K562 (cell line): Measurements from ENCODE around the gene ZMIZ1. TPM values are rescaled to one million over a fixed set of nuclear protein-coding genes. Genes with fewer than 3 reads are reported as not detected.
"Not testable (repeated sequence)": the region's sequence is repeated elsewhere in the genome, so short reads cannot be mapped to it uniquely, and the experiment has no call there.

Source experiments
- ATAC-seq: fragments of 200-7000 bp; cut with Tn5 transposase; 3 replicates; pipeline ENCODE4 v1.9.1; 2020; ENCODE audit warnings: moderate library complexity
- BruUV-seq: library from RNA; stranded (reverse); fragments of 400-500 nt; replicated peaks from 2 replicates; lab custom pipeline; 2021; lab: Mats Ljungman, UMichigan
- CTCF ChIA-PET: fragments of 300-600 bp; formaldehyde crosslinking; extraction: SDS; loops from one replicate; lab custom pipeline; 2021; ENCODE audit warnings: low intra/inter-chr PET ratio; lab: Yijun Ruan, JAX
- POLR2A ChIA-PET: fragments of 300-600, 350-650 bp; sonication (Branson Sonifier 250); formaldehyde crosslinking; extraction: SDS; loops from one replicate; lab custom pipeline; 2021; ENCODE audit warnings: antibody characterized with exemption, inconsistent platforms; lab: Yijun Ruan, JAX
- DNase-seq, 4 experiments: peaks; one replicate each; pipeline versions ENCODE4 v3.0.0 to v3.0.0-alpha.2; 2011 to 2018; ENCODE audit warnings: low spot score in 3 of 4, mixed read lengths in 3 of 4; ENCODE audit errors: extremely low read depth in 1 of 4
- FAIRE-seq: peaks from 2 replicates; lab custom pipeline; 2011; peaks lifted over from hg19 to GRCh38; lab: Jason Lieb, UNC
- H2AFZ ChIP-seq: 2 replicates; pipeline ENCODE4 v1.6.0; 2011; ENCODE audit warnings: low read depth, low read length, control low read depth, inconsistent platforms
- H3K27ac ChIP-seq: fragments of 200-600 bp; 3 replicates; pipeline ENCODE4 v1.8.0; 2011; ENCODE audit warnings: low read depth, mild to moderate bottlenecking, control low read depth, inconsistent platforms, low read length, moderate library complexity, mixed read lengths; ENCODE audit errors: extremely low read depth
- H3K27me3 ChIP-seq, 2 experiments: fragments of 300-600 bp in 1 of 2; 2 replicates in 1 of 2; 3 replicates in 1 of 2; pipeline versions ENCODE4 v1.6.0 to v1.8.0; 2011; ENCODE audit warnings: inconsistent platforms in 2 of 2, low read length in 2 of 2, mild to moderate bottlenecking in 1 of 2, mixed read lengths in 1 of 2, moderate library complexity in 1 of 2; ENCODE audit not compliant: control insufficient read depth in 2 of 2, insufficient read depth in 2 of 2
- H3K36me3 ChIP-seq: fragments of 300-600 bp; 3 replicates; pipeline ENCODE4 v1.8.0; 2011; ENCODE audit warnings: mild to moderate bottlenecking, low read length, inconsistent platforms; ENCODE audit not compliant: control insufficient read depth, insufficient read depth
- H3K4me1 ChIP-seq, 2 experiments: fragments of 200-600 bp in 1 of 2; replicated peaks in 1 of 2; 2 replicates in 1 of 2; 3 replicates in 1 of 2; pipeline versions ENCODE4 v1.5.1 to v1.8.0; 2011; ENCODE audit warnings: inconsistent platforms in 2 of 2, low read length in 2 of 2, mild to moderate bottlenecking in 1 of 2, mixed read lengths in 1 of 2, moderate library complexity in 1 of 2; ENCODE audit not compliant: control insufficient read depth in 2 of 2, insufficient read depth in 2 of 2
- H3K4me2 ChIP-seq: 2 replicates; pipeline ENCODE4 v1.6.1; 2011; ENCODE audit warnings: low read length, control low read depth, inconsistent platforms, mixed read lengths; ENCODE audit not compliant: insufficient read depth
- H3K4me3 ChIP-seq: fragments of 200-600 bp; sonication (generic), shearing (Covaris generic); 2 replicates; pipeline ENCODE4 v1.5.1; 2016; ENCODE audit warnings: control low read depth, inconsistent platforms
- H3K79me2 ChIP-seq: fragments of 200-600 bp; 3 replicates; pipeline ENCODE4 v1.8.0; 2011; ENCODE audit warnings: low read length, inconsistent platforms; ENCODE audit not compliant: control insufficient read depth, insufficient read depth
- H3K9ac ChIP-seq, 2 experiments: 2 replicates each; pipeline versions ENCODE4 v1.6.0 to v1.6.1; 2011; ENCODE audit warnings: low read depth in 2 of 2, low read length in 2 of 2, control low read depth in 1 of 2, inconsistent platforms in 1 of 2, mild to moderate bottlenecking in 1 of 2, mixed read lengths in 1 of 2; ENCODE audit not compliant: insufficient read depth in 1 of 2
- H3K9me1 ChIP-seq: one replicate; pipeline ENCODE4 v1.6.0; 2011; ENCODE audit warnings: inconsistent platforms, mild to moderate bottlenecking, low read length, moderate library complexity; ENCODE audit not compliant: control insufficient read depth, insufficient read depth
- H3K9me3 ChIP-seq: replicated peaks from 2 replicates; pipeline ENCODE4 v1.5.1; 2011; ENCODE audit warnings: low read depth, low read length, inconsistent platforms; ENCODE audit not compliant: control insufficient read depth, insufficient read depth
- H4K20me1 ChIP-seq: replicated peaks from 2 replicates; pipeline ENCODE4 v1.6.1; 2011; ENCODE audit warnings: low read length, inconsistent platforms, mixed read lengths; ENCODE audit not compliant: control insufficient read depth, insufficient read depth
- CBX3 ChIP-seq, 2 experiments: IDR thresholded peaks; 1 replicate in 1 of 2; 2 replicates in 1 of 2; pipeline ENCODE4 v1.6.1; 2012; ENCODE audit warnings: inconsistent platforms in 2 of 2, low read length in 2 of 2, borderline replicate concordance in 1 of 2, control low read depth in 1 of 2
- ESRRB ChIP-seq: fragments of 250-450 bp; sonication (Bioruptor Pico); IDR thresholded peaks from 2 replicates; pipeline ENCODE4 v1.5.0; 2020; ENCODE audit warnings: mild to moderate bottlenecking, moderate library complexity, borderline replicate concordance
- FOSL1 ChIP-seq: fragments of 200-800 bp; sonication (Bioruptor generic); conservative IDR thresholded peaks from 2 replicates; pipeline ENCODE4 v1.6.1; 2016; ENCODE audit warnings: missing genetic modification characterization, missing compliant biosample characterization
- RBM25 ChIP-seq: fragments of 200-400 bp; formaldehyde crosslinking; IDR thresholded peaks from 2 replicates; pipeline ENCODE4 v1.6.1; 2018; ENCODE audit warnings: low read length, low read depth, moderate library complexity; ENCODE audit not compliant: severe bottlenecking
- ZNF146 ChIP-seq: IDR thresholded peaks from one replicate; pipeline ENCODE4 v1.6.1; 2018; ENCODE audit warnings: missing compliant biosample characterization; ENCODE audit not compliant: unreplicated experiment
- WGBS: fragments of 100-300 bp; shearing (Covaris generic); methylation state at CpG from one replicate; pipeline ENCODE4 v1.1.6; 2016; ENCODE audit warnings: low coverage, mixed read lengths; ENCODE audit not compliant: insufficient coverage; ENCODE audit errors: missing lambda C conversion rate; 5-methylcytosine and 5-hydroxymethylcytosine counted together
- in situ Hi-C: fragments of 300-500 bp; cut with MboI; formaldehyde crosslinking; loops from 4 replicates; pipeline ENCODE4 v1.15.0; 2018; ENCODE audit warnings: inconsistent platforms, mixed read lengths
- intact Hi-C: fragments of 100-400 bp; cut with micrococcal nuclease; formaldehyde crosslinking; loops from 2 replicates; pipeline ENCODE4 v1.14.2; 2022
- polyA plus RNA-seq, 8 experiments: library from polyadenylated mRNA; depleted of rRNA in 4 of 8; stranded (reverse) in 5 of 8; unstranded in 3 of 8; fragments of >200 nt; fragmentation: Nextera tagmentation in 2 of 8; fragmentation: Illumina TruSeq in 1 of 8; extraction: Ambion mirVana in 2 of 8; extraction: Trizol in 1 of 8; gene quantifications; 2 replicates each; pipeline versions ENCODE4 v1.2.1 to v1.2.3, GENCODE V29; 2011 to 2014; ENCODE audit warnings: inconsistent platforms in 1 of 8, missing spikeins in 1 of 8
- total RNA-seq, 7 experiments: library from RNA; depleted of rRNA in 6 of 7; stranded (reverse); fragments of >200 nt in 6 of 7; fragmentation: Illumina TruSeq in 2 of 7; extraction: Trizol in 2 of 7; gene quantifications; 2 replicates each; pipeline versions ENCODE4 v1.2.1 to v1.2.3, GENCODE V29; 2011 to 2021; ENCODE audit warnings: low replicate concordance in 1 of 7
- TF ChIP-seq, protein P1 (sequence below), 2 experiments: fragments of 450-650 bp in 1 of 2; sonication (generic) in 1 of 2; formaldehyde crosslinking in 1 of 2; IDR thresholded peaks in 1 of 2; conservative IDR thresholded peaks in 1 of 2; 2 replicates each; pipeline versions ENCODE4 v1.6.1 to v1.8.1; 2016 to 2023; ENCODE audit warnings: mild to moderate bottlenecking in 2 of 2, moderate library complexity in 2 of 2, inconsistent platforms in 1 of 2, missing genetic modification reagents in 1 of 2
- TF ChIP-seq, protein P2 (sequence below): fragments of 450-650 bp; IDR thresholded peaks from 2 replicates; pipeline ENCODE4 v1.7.1; 2018; ENCODE audit warnings: mild to moderate bottlenecking, low read depth; ENCODE audit not compliant: partially characterized antibody
- TF ChIP-seq, protein P3 (sequence below), 2 experiments: fragments of 200-800 bp in 1 of 2; sonication (Bioruptor generic) in 1 of 2; sonication (generic) in 1 of 2; formaldehyde crosslinking in 1 of 2; IDR thresholded peaks in 1 of 2; conservative IDR thresholded peaks in 1 of 2; 2 replicates each; pipeline versions ENCODE4 v1.5.0 to v1.6.1; 2016 to 2020; ENCODE audit warnings: missing compliant biosample characterization in 1 of 2, missing genetic modification characterization in 1 of 2, missing genetic modification reagents in 1 of 2

The ZMIZ1 gene
- total and polyA plus RNA-seq, 9 of the 15 experiments (the other 6 are each of a cell fraction or from before 2014, with no cell fraction given) = 1.0 to 37.3 (median 4.3) TPM

DNA sequence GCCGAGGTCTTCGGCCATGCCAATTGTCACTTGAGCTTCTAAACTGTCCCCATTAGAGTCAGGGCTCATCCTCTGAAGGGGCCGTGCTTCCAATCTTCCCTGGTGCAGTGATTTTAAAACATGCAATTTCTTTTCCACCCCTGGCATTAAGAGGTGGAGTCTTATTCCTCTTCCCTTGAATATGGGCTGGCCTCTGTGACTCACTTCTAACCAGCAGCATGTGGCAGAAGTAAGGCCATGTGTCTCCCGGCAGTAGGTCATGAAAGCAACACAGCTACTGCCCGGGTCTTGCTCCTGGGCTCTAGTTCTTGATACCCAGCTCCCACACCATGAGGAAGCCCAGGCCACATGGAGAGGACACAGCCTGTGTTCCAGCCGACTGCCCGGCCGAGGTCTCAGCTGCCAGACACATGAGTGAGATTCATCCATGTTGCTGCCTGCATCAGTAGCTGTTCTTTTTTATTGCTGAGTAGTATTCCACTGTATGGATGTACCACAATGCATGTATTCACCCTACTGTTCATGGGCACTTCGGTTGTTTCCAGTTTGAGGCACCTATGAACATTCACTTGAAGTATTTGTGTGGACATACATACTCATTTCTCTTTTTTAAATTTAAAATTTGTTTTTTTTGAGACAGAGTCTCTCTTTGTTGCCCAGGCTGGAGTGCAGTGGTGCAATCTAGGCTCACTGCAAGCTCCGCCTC lies 264.0 kb downstream of the ZMIZ1 start:
- CTCF ChIA-PET, H3K4me2 ChIP-seq: not testable (repeated sequence)

DNA sequence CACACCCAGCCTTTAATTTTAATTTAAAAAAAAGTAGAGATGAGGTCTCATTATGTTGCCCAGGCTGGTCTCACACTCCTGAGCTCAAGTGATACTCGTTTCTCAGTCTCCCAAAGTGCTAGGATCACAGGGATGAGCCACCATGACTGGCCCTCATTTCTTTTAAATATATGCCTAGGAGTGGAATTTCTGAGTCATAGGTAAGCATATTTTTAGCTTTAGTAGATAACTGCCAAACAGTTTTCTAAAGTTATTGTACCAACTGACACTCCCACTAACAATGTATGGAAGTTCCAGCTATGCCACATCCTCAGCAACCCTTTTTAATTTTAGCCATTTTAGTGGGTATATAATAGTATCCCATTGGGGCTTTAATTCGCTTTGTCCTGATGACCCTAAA lies 264.7 kb downstream of the ZMIZ1 start:
- FAIRE-seq = no peak
- Histone ChIP-seq H3K9ac (no peak overlapping the region), H3K27ac (no peak overlapping the region), H3K4me3 (no peak overlapping the region), H3K9me1 (no peaks in the 10 kb centered on the region), H3K36me3 (no peaks in the 10 kb centered on the region), H3K9me3 (no peaks in the 10 kb centered on the region), H3K27me3 (peaks cover 7 to 42% of the 10 kb centered on the region in 2 experiments), H3K4me2 (no peak overlapping the region), H4K20me1 (peaks cover 5% of the 10 kb centered on the region; the same call in 1 of the 2 replicates), H3K79me2 (no peaks in the 10 kb centered on the region), H2AFZ (no peak overlapping the region), H3K4me1 (no peaks in the 10 kb centered on the region)
- WGBS = 0% methylated on average over 2 of the region's 2 CpGs
- POLR2A ChIA-PET = interaction anchor here (0.6 to 3.1 kb wide), 5 partner anchors 10 to 1075 kb away, joined by 3 to 16 read pairs (median 4); partner anchors contain the start of gene PRXL2A
- BruUV-seq = no TSS peak
- intact Hi-C loops = no loop called here
- in situ Hi-C loops = no loop called here
- CTCF ChIA-PET = no interaction called here
- no peak for ATAC-seq
- DNase-seq = no peak
- TF ChIP-seq, protein P1, sequence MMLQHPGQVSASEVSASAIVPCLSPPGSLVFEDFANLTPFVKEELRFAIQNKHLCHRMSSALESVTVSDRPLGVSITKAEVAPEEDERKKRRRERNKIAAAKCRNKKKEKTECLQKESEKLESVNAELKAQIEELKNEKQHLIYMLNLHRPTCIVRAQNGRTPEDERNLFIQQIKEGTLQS (IDR thresholded peaks at IDR 0.05) = peak; percentile 65
- TF ChIP-seq, protein P1 (CRISPR knock-in tag; conservative IDR thresholded peaks at IDR 0.05) = peak; percentile 87
- TF ChIP-seq, protein P2, sequence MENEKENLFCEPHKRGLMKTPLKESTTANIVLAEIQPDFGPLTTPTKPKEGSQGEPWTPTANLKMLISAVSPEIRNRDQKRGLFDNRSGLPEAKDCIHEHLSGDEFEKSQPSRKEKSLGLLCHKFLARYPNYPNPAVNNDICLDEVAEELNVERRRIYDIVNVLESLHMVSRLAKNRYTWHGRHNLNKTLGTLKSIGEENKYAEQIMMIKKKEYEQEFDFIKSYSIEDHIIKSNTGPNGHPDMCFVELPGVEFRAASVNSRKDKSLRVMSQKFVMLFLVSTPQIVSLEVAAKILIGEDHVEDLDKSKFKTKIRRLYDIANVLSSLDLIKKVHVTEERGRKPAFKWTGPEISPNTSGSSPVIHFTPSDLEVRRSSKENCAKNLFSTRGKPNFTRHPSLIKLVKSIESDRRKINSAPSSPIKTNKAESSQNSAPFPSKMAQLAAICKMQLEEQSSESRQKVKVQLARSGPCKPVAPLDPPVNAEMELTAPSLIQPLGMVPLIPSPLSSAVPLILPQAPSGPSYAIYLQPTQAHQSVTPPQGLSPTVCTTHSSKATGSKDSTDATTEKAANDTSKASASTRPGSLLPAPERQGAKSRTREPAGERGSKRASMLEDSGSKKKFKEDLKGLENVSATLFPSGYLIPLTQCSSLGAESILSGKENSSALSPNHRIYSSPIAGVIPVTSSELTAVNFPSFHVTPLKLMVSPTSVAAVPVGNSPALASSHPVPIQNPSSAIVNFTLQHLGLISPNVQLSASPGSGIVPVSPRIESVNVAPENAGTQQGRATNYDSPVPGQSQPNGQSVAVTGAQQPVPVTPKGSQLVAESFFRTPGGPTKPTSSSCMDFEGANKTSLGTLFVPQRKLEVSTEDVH = no peak
- peak; percentile 94 for TF ChIP-seq FOSL1 (tag)
- TF ChIP-seq, protein P3, sequence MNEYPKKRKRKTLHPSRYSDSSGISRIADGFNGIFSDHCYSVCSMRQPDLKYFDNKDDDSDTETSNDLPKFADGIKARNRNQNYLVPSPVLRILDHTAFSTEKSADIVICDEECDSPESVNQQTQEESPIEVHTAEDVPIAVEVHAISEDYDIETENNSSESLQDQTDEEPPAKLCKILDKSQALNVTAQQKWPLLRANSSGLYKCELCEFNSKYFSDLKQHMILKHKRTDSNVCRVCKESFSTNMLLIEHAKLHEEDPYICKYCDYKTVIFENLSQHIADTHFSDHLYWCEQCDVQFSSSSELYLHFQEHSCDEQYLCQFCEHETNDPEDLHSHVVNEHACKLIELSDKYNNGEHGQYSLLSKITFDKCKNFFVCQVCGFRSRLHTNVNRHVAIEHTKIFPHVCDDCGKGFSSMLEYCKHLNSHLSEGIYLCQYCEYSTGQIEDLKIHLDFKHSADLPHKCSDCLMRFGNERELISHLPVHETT (CRISPR knock-in tag; conservative IDR thresholded peaks at IDR 0.05 in 1 of 2, IDR thresholded peaks at IDR 0.05 in 1 of 2) = no peak
- no peak for TF ChIP-seq ESRRB (CRISPR knock-in tag)

More for the DNA sequence above, 264.0 kb downstream of the ZMIZ1 start:
- H4K20me1 ChIP-seq, H3K4me1 ChIP-seq, H3K4me3 ChIP-seq, H3K27ac ChIP-seq, H3K36me3 ChIP-seq, BruUV-seq, H3K9me1 ChIP-seq, in situ Hi-C loops, H2AFZ ChIP-seq, H3K9me3 ChIP-seq, intact Hi-C loops, FAIRE-seq, ATAC-seq, DNase-seq, H3K79me2 ChIP-seq, H3K9ac ChIP-seq: not testable (repeated sequence)
- TF ChIP-seq ZNF146 (peak; percentile 95), CBX3 (IDR thresholded peaks at IDR 0.05; ENCODE audit: borderline replicate concordance in 1 of 2, low read length in 2 of 2) (peak in 1 of 2 experiments; percentile 64; a peak in 1 of 3 replicates), RBM25 (peak; percentile 79)
- peaks cover 7 to 46% of the 10 kb centered on the region in 2 experiments for H3K27me3 ChIP-seq
- POLR2A ChIA-PET = interaction anchor here (0.6 to 3.1 kb wide), 5 partner anchors 10 to 1075 kb away, joined by 3 to 16 read pairs (median 4); partner anchors contain the start of gene PRXL2A
- 10% methylated on average over 2 of the region's 10 CpGs for WGBS
